Keratinocyte (primary cell): ENCODE results near the gene KCNQ1OT1. TPM values are rescaled to one million over a fixed set of nuclear protein-coding genes. Genes with fewer than 3 reads are reported as not detected.

Experiments used
- DNase-seq: peaks from one replicate; pipeline ENCODE4 v3.0.0-alpha.2; 2011; ENCODE audit warnings: low read depth, missing footprints, low spot score
- FAIRE-seq: peaks from 2 replicates; lab custom pipeline; 2011; peaks lifted over from hg19 to GRCh38; lab: Jason Lieb, UNC
- H2AFZ ChIP-seq: 2 replicates; pipeline ENCODE4 v1.6.0; 2012; ENCODE audit warnings: low read length, control low read depth, inconsistent platforms; ENCODE audit not compliant: control insufficient read depth
- H3K27ac ChIP-seq: 2 replicates; pipeline ENCODE4 v1.5.1; 2011; ENCODE audit warnings: low read length; ENCODE audit not compliant: control insufficient read depth, insufficient read depth
- H3K27me3 ChIP-seq: 3 replicates; pipeline ENCODE4 v1.6.0; 2011; ENCODE audit warnings: low read length; ENCODE audit not compliant: control insufficient read depth, insufficient read depth; ENCODE audit errors: extremely low read depth
- H3K36me3 ChIP-seq, 2 experiments: 2 replicates in 1 of 2; 3 replicates in 1 of 2; pipeline ENCODE4 v1.5.1; 2011; ENCODE audit warnings: low read length in 2 of 2, mild to moderate bottlenecking in 1 of 2; ENCODE audit not compliant: control insufficient read depth in 2 of 2, insufficient read depth in 2 of 2; ENCODE audit errors: extremely low read depth in 1 of 2
- H3K4me1 ChIP-seq: 3 replicates; pipeline ENCODE4 v1.5.1; 2011; ENCODE audit warnings: low read length; ENCODE audit not compliant: control insufficient read depth, insufficient read depth; ENCODE audit errors: extremely low read depth
- H3K4me2 ChIP-seq: 3 replicates; pipeline ENCODE4 v1.6.0; 2011; ENCODE audit warnings: low read depth, low read length; ENCODE audit not compliant: control insufficient read depth, insufficient read depth; ENCODE audit errors: extremely low read depth
- H3K4me3 ChIP-seq, 3 experiments: fragments of 200-600 bp in 1 of 3; sonication (generic) in 1 of 3; 2 replicates in 2 of 3; 3 replicates in 1 of 3; pipeline ENCODE4 v1.5.1; 2011 to 2016; ENCODE audit warnings: low read length in 3 of 3, mild to moderate bottlenecking in 3 of 3, control low read depth in 2 of 3, inconsistent platforms in 1 of 3, low read depth in 1 of 3, mixed read lengths in 1 of 3, mixed run types in 1 of 3, moderate library complexity in 1 of 3; ENCODE audit not compliant: control insufficient read depth in 2 of 3, insufficient read depth in 2 of 3; ENCODE audit errors: extremely low read depth in 1 of 3
- H3K79me2 ChIP-seq: 2 replicates; pipeline ENCODE4 v1.6.0; 2012; ENCODE audit warnings: low read length; ENCODE audit not compliant: control insufficient read depth, insufficient read depth
- H3K9ac ChIP-seq: 3 replicates; pipeline ENCODE4 v1.6.0; 2011; ENCODE audit warnings: low read length; ENCODE audit not compliant: control insufficient read depth, insufficient read depth; ENCODE audit errors: extremely low read depth
- H3K9me1 ChIP-seq: 3 replicates; pipeline ENCODE4 v1.6.0; 2011; ENCODE audit warnings: low read length; ENCODE audit not compliant: control insufficient read depth, insufficient read depth; ENCODE audit errors: extremely low read depth
- H3K9me3 ChIP-seq: 2 replicates; pipeline ENCODE4 v1.5.1; 2012; ENCODE audit warnings: low read depth, low read length; ENCODE audit not compliant: control insufficient read depth
- H4K20me1 ChIP-seq: 3 replicates; pipeline ENCODE4 v1.6.0; 2011; ENCODE audit warnings: low read length; ENCODE audit not compliant: control insufficient read depth, insufficient read depth; ENCODE audit errors: extremely low read depth
- EZH2 ChIP-seq: IDR thresholded peaks from one replicate; pipeline ENCODE4 v1.6.1; 2012; ENCODE audit warnings: inconsistent platforms, mild to moderate bottlenecking, low read length, moderate library complexity
- dilution Hi-C: fragments of 300-500 bp; cut with MboI; formaldehyde crosslinking; loops from one replicate; pipeline ENCODE4 v1.7.0; 2020; ENCODE audit warnings: low sequenced_read_pairs; ENCODE audit not compliant: extremely low pct_ligation_motif_present
- polyA plus RNA-seq, 5 experiments: library from polyadenylated mRNA; depleted of rRNA in 3 of 5; stranded (reverse) in 3 of 5; stranded (forward) in 1 of 5; unstranded in 1 of 5; fragments of >200 nt; gene quantifications; 1 replicate in 1 of 5; 2 replicates in 3 of 5; 3 replicates in 1 of 5; pipeline versions ENCODE4 v1.2.1 to v1.2.3, GENCODE V29; 2011 to 2012; ENCODE audit warnings: missing spikeins in 2 of 5, low read depth in 1 of 5, low replicate concordance in 1 of 5
- TF ChIP-seq, protein P1 (sequence below), 3 experiments: IDR thresholded peaks in 1 of 3; conservative IDR thresholded peaks in 1 of 3; optimal IDR thresholded peaks in 1 of 3; 2 replicates in 2 of 3; 3 replicates in 1 of 3; pipeline versions ENCODE3 to v1.5.1; 2011; ENCODE audit warnings: low read length in 3 of 3, mild to moderate bottlenecking in 3 of 3, moderate library complexity in 2 of 3, control low read depth in 1 of 3, inconsistent platforms in 1 of 3; ENCODE audit not compliant: insufficient read depth in 2 of 3; ENCODE audit errors: extremely low read depth in 1 of 3

Gene KCNQ1OT1
- polyA plus RNA-seq, 1 donor (not counting 4 experiments of a cell fraction or from before 2014, with no cell fraction given) = 0.07 TPM

DNA sequence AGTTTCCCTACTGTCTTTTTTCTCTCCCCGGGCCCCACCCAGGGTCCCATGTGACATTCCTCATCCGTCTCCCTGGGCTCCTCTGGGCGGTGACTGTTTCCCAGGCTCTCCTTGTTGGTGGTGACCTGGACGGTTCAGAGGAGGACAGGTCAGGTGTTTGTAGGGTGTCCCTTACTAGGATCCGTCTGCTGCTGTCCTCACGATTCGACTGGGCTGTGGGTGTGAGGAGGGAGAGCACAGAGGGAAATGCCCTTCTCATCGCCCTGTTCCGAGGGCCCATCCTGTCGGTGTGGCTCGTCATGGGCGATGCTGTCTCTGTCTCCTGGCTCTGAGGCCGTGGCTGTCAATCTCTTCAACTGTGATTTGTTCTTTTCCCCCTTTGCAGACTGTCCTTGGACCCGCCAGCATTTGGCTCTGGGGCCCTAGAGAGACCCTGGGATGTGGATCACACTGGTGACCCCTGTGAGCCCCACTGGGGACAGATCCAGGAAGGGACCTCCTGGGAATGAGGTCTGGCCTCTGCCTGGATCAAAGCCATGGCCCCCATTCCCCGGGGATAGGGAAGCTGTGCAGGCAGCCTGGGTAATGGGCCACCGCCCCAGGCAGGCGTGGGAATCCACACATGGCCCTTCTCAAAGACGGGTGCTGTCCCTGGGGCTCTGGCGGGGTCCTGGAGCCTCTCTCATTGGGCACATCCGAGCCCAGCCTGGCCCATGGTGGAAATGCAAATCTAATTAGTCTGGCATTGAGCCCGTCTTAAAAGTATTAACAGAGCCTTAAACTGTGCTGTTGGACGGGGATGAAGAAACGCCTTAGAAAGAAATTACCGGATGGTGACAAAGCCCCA is 46.8 kb upstream of the KCNQ1OT1 start:
- TF ChIP-seq, protein P1, sequence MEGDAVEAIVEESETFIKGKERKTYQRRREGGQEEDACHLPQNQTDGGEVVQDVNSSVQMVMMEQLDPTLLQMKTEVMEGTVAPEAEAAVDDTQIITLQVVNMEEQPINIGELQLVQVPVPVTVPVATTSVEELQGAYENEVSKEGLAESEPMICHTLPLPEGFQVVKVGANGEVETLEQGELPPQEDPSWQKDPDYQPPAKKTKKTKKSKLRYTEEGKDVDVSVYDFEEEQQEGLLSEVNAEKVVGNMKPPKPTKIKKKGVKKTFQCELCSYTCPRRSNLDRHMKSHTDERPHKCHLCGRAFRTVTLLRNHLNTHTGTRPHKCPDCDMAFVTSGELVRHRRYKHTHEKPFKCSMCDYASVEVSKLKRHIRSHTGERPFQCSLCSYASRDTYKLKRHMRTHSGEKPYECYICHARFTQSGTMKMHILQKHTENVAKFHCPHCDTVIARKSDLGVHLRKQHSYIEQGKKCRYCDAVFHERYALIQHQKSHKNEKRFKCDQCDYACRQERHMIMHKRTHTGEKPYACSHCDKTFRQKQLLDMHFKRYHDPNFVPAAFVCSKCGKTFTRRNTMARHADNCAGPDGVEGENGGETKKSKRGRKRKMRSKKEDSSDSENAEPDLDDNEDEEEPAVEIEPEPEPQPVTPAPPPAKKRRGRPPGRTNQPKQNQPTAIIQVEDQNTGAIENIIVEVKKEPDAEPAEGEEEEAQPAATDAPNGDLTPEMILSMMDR (optimal IDR thresholded peaks at IDR 0.05 in 1 of 3, IDR thresholded peaks at IDR 0.05 in 1 of 3, conservative IDR thresholded peaks at IDR 0.05 in 1 of 3; ENCODE audit: extremely low read depth in 1 of 3, insufficient read depth in 2 of 3, low read length in 3 of 3) = no peak
- TF ChIP-seq EZH2 = no peak

DNA sequence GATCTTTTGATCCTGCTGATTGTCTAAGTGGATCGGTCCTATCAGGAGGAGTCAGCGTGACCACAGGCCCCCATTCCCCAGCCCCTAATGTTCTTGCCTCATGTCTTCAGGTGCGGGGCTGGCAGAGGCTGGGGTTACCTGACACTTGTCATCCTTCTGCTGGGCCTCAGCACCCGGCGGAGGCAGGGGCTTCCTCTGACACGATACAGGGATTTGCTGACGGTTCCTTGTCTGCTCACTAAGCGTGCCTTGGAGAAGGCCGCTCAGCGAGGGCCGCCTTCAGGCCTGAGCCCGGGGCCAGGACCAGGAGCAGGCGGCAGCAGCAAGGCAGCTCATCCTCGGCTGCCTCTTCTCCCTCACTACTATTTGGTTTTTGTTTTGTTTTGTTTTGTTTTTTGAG is 45.7 kb upstream of the KCNQ1OT1 start:
- H3K27ac ChIP-seq = no peak overlapping the region
- no peaks in the 10 kb centered on the region for H3K4me1 ChIP-seq
- H3K27me3 ChIP-seq = peaks cover 22% of the 10 kb centered on the region
- no peaks in the 10 kb centered on the region for H3K9me1 ChIP-seq
- H3K79me2 ChIP-seq = no peaks in the 10 kb centered on the region
- no peak overlapping the region for H3K4me3 ChIP-seq
- H4K20me1 ChIP-seq = no peaks in the 10 kb centered on the region
- TF ChIP-seq, protein P1 (optimal IDR thresholded peaks at IDR 0.05 in 1 of 3, IDR thresholded peaks at IDR 0.05 in 1 of 3, conservative IDR thresholded peaks at IDR 0.05 in 1 of 3; ENCODE audit: extremely low read depth in 1 of 3, insufficient read depth in 2 of 3, low read length in 3 of 3) = no peak
- TF ChIP-seq EZH2 = no peak
- DNase-seq (no peak), FAIRE-seq (no peak)
- no peak overlapping the region for H2AFZ ChIP-seq
- dilution Hi-C loops = no loop called here
- H3K9me3 ChIP-seq = no peaks in the 10 kb centered on the region
- H3K4me2 ChIP-seq = no peak overlapping the region
- H3K36me3 ChIP-seq = no peaks in the 10 kb centered on the region
- H3K9ac ChIP-seq = no peak overlapping the region

More for the DNA sequence above, 46.8 kb upstream of the KCNQ1OT1 start:
- H3K9me3 ChIP-seq = no peaks in the 10 kb centered on the region
- no peak for DNase-seq
- H3K79me2 ChIP-seq = no peaks in the 10 kb centered on the region
- H3K27me3 ChIP-seq = peaks cover 24% of the 10 kb centered on the region
- H3K36me3 ChIP-seq = no peaks in the 10 kb centered on the region
- dilution Hi-C loops = no loop called here
- no peaks in the 10 kb centered on the region for H4K20me1 ChIP-seq
- no peak overlapping the region for H3K27ac ChIP-seq
- H3K9ac ChIP-seq = no peak overlapping the region
- no peak overlapping the region for H2AFZ ChIP-seq
- no peak overlapping the region for H3K4me3 ChIP-seq
- no peaks in the 10 kb centered on the region for H3K9me1 ChIP-seq
- H3K4me1 ChIP-seq = no peaks in the 10 kb centered on the region
- FAIRE-seq = no peak
- no peak overlapping the region for H3K4me2 ChIP-seq
